ENCODE data around the gene TCEANC.
A peak's percentile ranks its signal among the peaks of the same experiment; 100 is the strongest.

The TCEANC gene

GRCh38 chrX:13654116-13654515, 1.2 kb downstream of the TCEANC start:
- H4K91ac ChIP-seq (ENCODE audit: low read depth, low read length): no peak overlapping the region
- no peak overlapping the region for H2BK5ac ChIP-seq (ENCODE audit: low read depth, low read length, poor library complexity)
- H3K4ac ChIP-seq (ENCODE audit: low read depth, low read length): no peak overlapping the region
- H3K36me3 ChIP-seq (ENCODE audit: control insufficient read depth in 1 of 2, insufficient read depth in 2 of 2, low read length in 2 of 2): peaks cover 0 to 2% of the 10 kb centered on the region in 2 experiments
- H2AFZ ChIP-seq (ENCODE audit: insufficient read depth, low read length, poor library complexity): no peak overlapping the region
- H3K18ac ChIP-seq (ENCODE audit: low read length): no peak overlapping the region
- no peaks in the 10 kb centered on the region for H3K79me2 ChIP-seq (ENCODE audit: control insufficient read depth, insufficient read depth, low read length, poor library complexity)
- H3K23ac ChIP-seq (ENCODE audit: low read length): no peak overlapping the region
- H3K9ac ChIP-seq (ENCODE audit: low read length): no peak overlapping the region
- H4K8ac ChIP-seq (ENCODE audit: low read depth, low read length): no peak overlapping the region
- H3K14ac ChIP-seq (ENCODE audit: low read length): no peak overlapping the region
- DNase-seq: no peak
- peaks cover 6% of the 10 kb centered on the region for H3K79me1 ChIP-seq (ENCODE audit: low read length)
- H2AK5ac ChIP-seq (ENCODE audit: low read length): no peak overlapping the region
- H4K12ac ChIP-seq (ENCODE audit: low read depth, low read length): no peak overlapping the region
- no peak overlapping the region for H3K4me3 ChIP-seq (ENCODE audit: low read depth, low read length)
- H2BK12ac ChIP-seq (ENCODE audit: low read length): no peak overlapping the region
- no peaks in the 10 kb centered on the region for H3K27me3 ChIP-seq (ENCODE audit: insufficient read depth, low read length)
- no peak overlapping the region for H3K27ac ChIP-seq (ENCODE audit: low read depth, low read length)
- H3K9me3 ChIP-seq (ENCODE audit: insufficient read depth, low read depth, low read length): no peaks in the 10 kb centered on the region
- H3K4me1 ChIP-seq (ENCODE audit: control insufficient read depth in 1 of 2, insufficient read depth in 2 of 2, low read length in 2 of 2): peaks cover 0 to 2% of the 10 kb centered on the region in 2 experiments
- no peak overlapping the region for H3K4me2 ChIP-seq (ENCODE audit: low read length)
- H2BK120ac ChIP-seq (ENCODE audit: insufficient read depth, low read length, poor library complexity): no peak overlapping the region

GRCh38 chrX:13655674-13656073, 2.7 kb downstream of the TCEANC start:
- Histone ChIP-seq H3K27ac (ENCODE audit: low read depth, low read length) (no peak overlapping the region), H3K79me1 (ENCODE audit: low read length) (peaks cover 6% of the 10 kb centered on the region), H4K91ac (ENCODE audit: low read depth, low read length) (no peak overlapping the region), H3K9ac (ENCODE audit: low read length) (no peak overlapping the region), H4K12ac (ENCODE audit: low read depth, low read length) (no peak overlapping the region), H2AFZ (ENCODE audit: insufficient read depth, low read length, poor library complexity) (no peak overlapping the region), H3K36me3 (ENCODE audit: control insufficient read depth in 1 of 2, insufficient read depth in 2 of 2, low read length in 2 of 2) (peaks cover 0 to 2% of the 10 kb centered on the region in 2 experiments), H2BK5ac (ENCODE audit: low read depth, low read length, poor library complexity) (no peak overlapping the region), H2BK120ac (ENCODE audit: insufficient read depth, low read length, poor library complexity) (no peak overlapping the region), H3K4me3 (ENCODE audit: low read depth, low read length) (no peak overlapping the region), H3K4me1 (ENCODE audit: control insufficient read depth in 1 of 2, insufficient read depth in 2 of 2, low read length in 2 of 2) (peaks cover 0 to 2% of the 10 kb centered on the region in 2 experiments), H3K9me3 (ENCODE audit: insufficient read depth, low read depth, low read length) (no peaks in the 10 kb centered on the region), H3K79me2 (ENCODE audit: control insufficient read depth, insufficient read depth, low read length, poor library complexity) (no peaks in the 10 kb centered on the region), H3K27me3 (ENCODE audit: insufficient read depth, low read length) (no peaks in the 10 kb centered on the region), H2AK5ac (ENCODE audit: low read length) (no peak overlapping the region), H4K8ac (ENCODE audit: low read depth, low read length) (no peak overlapping the region), H2BK12ac (ENCODE audit: low read length) (peak overlapping the region; percentile 40), H3K23ac (ENCODE audit: low read length) (no peak overlapping the region), H3K14ac (ENCODE audit: low read length) (no peak overlapping the region), H3K4ac (ENCODE audit: low read depth, low read length) (no peak overlapping the region), H3K4me2 (ENCODE audit: low read length) (no peak overlapping the region), H3K18ac (ENCODE audit: low read length) (no peak overlapping the region)
- no peak for DNase-seq
- WGBS (ENCODE audit: extremely low coverage, insufficient coverage, insufficient read length): no CpG with 5 or more reads among the region's 3 CpGs

- Histone ChIP-seq H3K27me3 (ENCODE audit: insufficient read depth, low read length) (no peaks in the 10 kb centered on the region), H2BK120ac (ENCODE audit: insufficient read depth, low read length, poor library complexity) (no peak overlapping the region)
- no CpG with 5 or more reads among the region's 2 CpGs for WGBS (ENCODE audit: extremely low coverage, insufficient coverage, insufficient read length)
Measured at GRCh38 chrX:13658602-13659001, 5.7 kb downstream of the TCEANC start.

GRCh38 chrX:13659063-13659462, 6.1 kb downstream of the TCEANC start:
- no peak overlapping the region for H2BK5ac ChIP-seq (ENCODE audit: low read depth, low read length, poor library complexity)
- H2BK120ac ChIP-seq (ENCODE audit: insufficient read depth, low read length, poor library complexity): no peak overlapping the region
- peaks cover 0 to 2% of the 10 kb centered on the region in 2 experiments for H3K36me3 ChIP-seq (ENCODE audit: control insufficient read depth in 1 of 2, insufficient read depth in 2 of 2, low read length in 2 of 2)
- peak; percentile 23 to 77 for DNase-seq
- H3K79me1 ChIP-seq (ENCODE audit: low read length): peaks cover 4% of the 10 kb centered on the region
- H3K27ac ChIP-seq (ENCODE audit: low read depth, low read length): no peak overlapping the region
- no peaks in the 10 kb centered on the region for H3K9me3 ChIP-seq (ENCODE audit: insufficient read depth, low read depth, low read length)
- WGBS (ENCODE audit: extremely low coverage, insufficient coverage, insufficient read length): no CpG with 5 or more reads among the region's 6 CpGs
- H3K14ac ChIP-seq (ENCODE audit: low read length): no peak overlapping the region
- H3K4me2 ChIP-seq (ENCODE audit: low read length): no peak overlapping the region
- no peak overlapping the region for H3K23ac ChIP-seq (ENCODE audit: low read length)
- H3K4me3 ChIP-seq (ENCODE audit: low read depth, low read length): no peak overlapping the region
- H3K4ac ChIP-seq (ENCODE audit: low read depth, low read length): no peak overlapping the region
- H3K18ac ChIP-seq (ENCODE audit: low read length): no peak overlapping the region
- H3K27me3 ChIP-seq (ENCODE audit: insufficient read depth, low read length): no peaks in the 10 kb centered on the region
- H4K12ac ChIP-seq (ENCODE audit: low read depth, low read length): no peak overlapping the region
- H3K9ac ChIP-seq (ENCODE audit: low read length): no peak overlapping the region
- H2BK12ac ChIP-seq (ENCODE audit: low read length): no peak overlapping the region
- no peak overlapping the region for H4K8ac ChIP-seq (ENCODE audit: low read depth, low read length)
- no peak overlapping the region for H2AK5ac ChIP-seq (ENCODE audit: low read length)
- no peak overlapping the region for H2AFZ ChIP-seq (ENCODE audit: insufficient read depth, low read length, poor library complexity)
- no peak overlapping the region for H4K91ac ChIP-seq (ENCODE audit: low read depth, low read length)
- H3K4me1 ChIP-seq (ENCODE audit: control insufficient read depth in 1 of 2, insufficient read depth in 2 of 2, low read length in 2 of 2): peaks cover 0 to 2% of the 10 kb centered on the region in 2 experiments
- no peaks in the 10 kb centered on the region for H3K79me2 ChIP-seq (ENCODE audit: control insufficient read depth, insufficient read depth, low read length, poor library complexity)

More at GRCh38 chrX:13658602-13659001, 5.7 kb downstream of the TCEANC start:
- no peak overlapping the region for H3K9ac ChIP-seq (ENCODE audit: low read length)
- H3K79me2 ChIP-seq (ENCODE audit: control insufficient read depth, insufficient read depth, low read length, poor library complexity): no peaks in the 10 kb centered on the region
- H2BK12ac ChIP-seq (ENCODE audit: low read length): no peak overlapping the region
- no peak overlapping the region for H2BK5ac ChIP-seq (ENCODE audit: low read depth, low read length, poor library complexity)
- H3K4me2 ChIP-seq (ENCODE audit: low read length): no peak overlapping the region
- peaks cover 0 to 2% of the 10 kb centered on the region in 2 experiments for H3K36me3 ChIP-seq (ENCODE audit: control insufficient read depth in 1 of 2, insufficient read depth in 2 of 2, low read length in 2 of 2)
- H3K4me1 ChIP-seq (ENCODE audit: control insufficient read depth in 1 of 2, insufficient read depth in 2 of 2, low read length in 2 of 2): peaks cover 0 to 2% of the 10 kb centered on the region in 2 experiments
- DNase-seq: peak in 1 of 2 donors; percentile 72
- no peak overlapping the region for H3K18ac ChIP-seq (ENCODE audit: low read length)
- no peak overlapping the region for H2AK5ac ChIP-seq (ENCODE audit: low read length)
- H3K79me1 ChIP-seq (ENCODE audit: low read length): peaks cover 4% of the 10 kb centered on the region
- H3K14ac ChIP-seq (ENCODE audit: low read length): no peak overlapping the region
- no peak overlapping the region for H4K91ac ChIP-seq (ENCODE audit: low read depth, low read length)
- no peak overlapping the region for H4K8ac ChIP-seq (ENCODE audit: low read depth, low read length)
- no peaks in the 10 kb centered on the region for H3K9me3 ChIP-seq (ENCODE audit: insufficient read depth, low read depth, low read length)
- H2AFZ ChIP-seq (ENCODE audit: insufficient read depth, low read length, poor library complexity): no peak overlapping the region
- no peak overlapping the region for H3K4me3 ChIP-seq (ENCODE audit: low read depth, low read length)
- no peak overlapping the region for H4K12ac ChIP-seq (ENCODE audit: low read depth, low read length)
- H3K23ac ChIP-seq (ENCODE audit: low read length): no peak overlapping the region
- H3K4ac ChIP-seq (ENCODE audit: low read depth, low read length): no peak overlapping the region
- H3K27ac ChIP-seq (ENCODE audit: low read depth, low read length): no peak overlapping the region

Data from trophoblast cell (in vitro differentiated cells and primary cell).